Fibroblast of lung (primary cell): ENCODE data around the gene RNASE4.

Experiments used
- CTCF ChIP-seq, 2 donors: IDR thresholded peaks in 1 of 2; conservative IDR thresholded peaks in 1 of 2; 1 replicate in 1 of 2; 2 replicates in 1 of 2; pipeline ENCODE4 v1.5.1; 2011 to 2012; ENCODE audit warnings: low read length in 2 of 2, control low read depth in 1 of 2, inconsistent platforms in 1 of 2, low read depth in 1 of 2, mild to moderate bottlenecking in 1 of 2
- EZH2 ChIP-seq: IDR thresholded peaks from 2 replicates; pipeline ENCODE4 v1.5.1; 2012; ENCODE audit warnings: low read length, control low read depth, mild to moderate bottlenecking; ENCODE audit errors: missing control alignments

DNA sequence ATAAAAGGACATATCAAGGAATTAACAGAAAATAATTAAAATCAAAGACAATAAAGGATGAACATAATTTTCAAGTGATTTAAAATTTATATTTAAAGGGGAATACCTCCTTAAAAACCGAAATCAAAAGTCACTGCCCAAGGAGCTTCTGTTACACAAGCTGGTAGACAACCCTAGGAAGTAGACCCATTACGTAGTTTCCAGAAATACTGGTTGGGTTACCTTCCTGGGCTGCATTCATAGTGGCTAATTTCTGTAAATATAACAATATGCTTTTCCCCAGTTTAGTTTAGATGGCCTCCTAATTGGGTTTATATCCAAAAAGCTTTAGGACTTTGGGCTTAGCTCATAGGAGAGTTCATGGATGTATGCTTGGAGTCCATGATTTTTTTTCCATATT lies 59.2 kb downstream of the RNASE4 start:
- TF ChIP-seq EZH2 = no peak
- TF ChIP-seq CTCF (conservative IDR thresholded peaks at IDR 0.05 in 1 of 2, IDR thresholded peaks at IDR 0.05 in 1 of 2; ENCODE audit: low read depth in 1 of 2, low read length in 2 of 2) = no peak
